Neural crest cell (in vitro differentiated cells): ENCODE results near the gene KBTBD2. TPM values are rescaled to one million over a fixed set of nuclear protein-coding genes. Genes with fewer than 3 reads are reported as not detected.
"Not testable (repeated sequence)": the region's sequence is repeated elsewhere in the genome, so short reads cannot be mapped to it uniquely, and the experiment has no call there.

Source experiments
- DNase-seq: peaks from one replicate; pipeline ENCODE4 v3.0.0; 2021; ENCODE audit warnings: low read depth, mixed read lengths, low spot score
- H3K27ac Mint-ChIP-seq: one replicate; pipeline ENCODE4 v1.8.0; 2021; ENCODE audit warnings: mild to moderate bottlenecking, mixed read lengths; ENCODE audit not compliant: unreplicated experiment
- H3K27me3 Mint-ChIP-seq: 2 replicates; pipeline ENCODE4 v1.8.0; 2021; ENCODE audit warnings: low read depth, mild to moderate bottlenecking, mixed read lengths
- H3K36me3 Mint-ChIP-seq: 2 replicates; pipeline ENCODE4 v1.8.0; 2021; ENCODE audit warnings: low read depth, mild to moderate bottlenecking, mixed read lengths
- H3K4me1 Mint-ChIP-seq: 2 replicates; pipeline ENCODE4 v1.8.0; 2021; ENCODE audit warnings: mixed read lengths
- H3K4me3 Mint-ChIP-seq: one replicate; pipeline ENCODE4 v1.8.0; 2021; ENCODE audit warnings: mild to moderate bottlenecking, mixed read lengths
- H3K9me3 Mint-ChIP-seq: 2 replicates; pipeline ENCODE4 v1.8.0; 2021; ENCODE audit warnings: mixed read lengths
- total RNA-seq: library from RNA; stranded (reverse); gene quantifications from 2 replicates; pipeline ENCODE4 v1.2.1, GENCODE V29; 2021
- TF ChIP-seq, protein P1 (sequence below): fragments of 200-600 bp; sonication (generic); conservative IDR thresholded peaks from 2 replicates; pipeline ENCODE4 v1.5.0; 2021; ENCODE audit warnings: antibody characterized with exemption, mild to moderate bottlenecking

KBTBD2 gene
- total RNA-seq, 1 donor from 2014 or later, result 40.9 TPM

DNA sequence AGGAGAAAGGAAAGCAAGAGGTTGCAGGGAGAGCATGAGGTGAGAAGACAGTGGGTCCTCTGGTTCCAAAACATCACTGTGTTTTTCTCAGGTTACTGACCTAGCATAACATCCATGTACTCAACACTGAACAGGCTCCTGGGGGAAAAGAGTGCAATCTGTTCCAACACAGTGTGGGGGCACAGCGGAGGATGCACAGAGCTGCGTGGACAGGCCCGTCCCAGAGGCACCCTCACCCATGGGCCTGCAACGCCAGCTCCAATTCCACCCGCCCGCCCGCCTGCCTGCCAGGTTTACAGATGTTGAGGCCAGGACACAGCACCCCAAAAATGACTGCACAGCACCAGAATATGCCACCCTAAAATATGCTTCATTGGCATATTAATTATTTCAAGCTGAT lies 38.8 kb upstream of the KBTBD2 start:
- TF ChIP-seq, protein P1, sequence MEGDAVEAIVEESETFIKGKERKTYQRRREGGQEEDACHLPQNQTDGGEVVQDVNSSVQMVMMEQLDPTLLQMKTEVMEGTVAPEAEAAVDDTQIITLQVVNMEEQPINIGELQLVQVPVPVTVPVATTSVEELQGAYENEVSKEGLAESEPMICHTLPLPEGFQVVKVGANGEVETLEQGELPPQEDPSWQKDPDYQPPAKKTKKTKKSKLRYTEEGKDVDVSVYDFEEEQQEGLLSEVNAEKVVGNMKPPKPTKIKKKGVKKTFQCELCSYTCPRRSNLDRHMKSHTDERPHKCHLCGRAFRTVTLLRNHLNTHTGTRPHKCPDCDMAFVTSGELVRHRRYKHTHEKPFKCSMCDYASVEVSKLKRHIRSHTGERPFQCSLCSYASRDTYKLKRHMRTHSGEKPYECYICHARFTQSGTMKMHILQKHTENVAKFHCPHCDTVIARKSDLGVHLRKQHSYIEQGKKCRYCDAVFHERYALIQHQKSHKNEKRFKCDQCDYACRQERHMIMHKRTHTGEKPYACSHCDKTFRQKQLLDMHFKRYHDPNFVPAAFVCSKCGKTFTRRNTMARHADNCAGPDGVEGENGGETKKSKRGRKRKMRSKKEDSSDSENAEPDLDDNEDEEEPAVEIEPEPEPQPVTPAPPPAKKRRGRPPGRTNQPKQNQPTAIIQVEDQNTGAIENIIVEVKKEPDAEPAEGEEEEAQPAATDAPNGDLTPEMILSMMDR, result no peak
- Mint-ChIP-seq H3K27ac (no peak overlapping the region), H3K4me3 (no peak overlapping the region), H3K4me1 (peaks cover 6% of the 10 kb centered on the region), H3K36me3 (peaks cover 27% of the 10 kb centered on the region), H3K27me3 (no peaks in the 10 kb centered on the region), H3K9me3 (no peaks in the 10 kb centered on the region)
- no peak for DNase-seq

DNA sequence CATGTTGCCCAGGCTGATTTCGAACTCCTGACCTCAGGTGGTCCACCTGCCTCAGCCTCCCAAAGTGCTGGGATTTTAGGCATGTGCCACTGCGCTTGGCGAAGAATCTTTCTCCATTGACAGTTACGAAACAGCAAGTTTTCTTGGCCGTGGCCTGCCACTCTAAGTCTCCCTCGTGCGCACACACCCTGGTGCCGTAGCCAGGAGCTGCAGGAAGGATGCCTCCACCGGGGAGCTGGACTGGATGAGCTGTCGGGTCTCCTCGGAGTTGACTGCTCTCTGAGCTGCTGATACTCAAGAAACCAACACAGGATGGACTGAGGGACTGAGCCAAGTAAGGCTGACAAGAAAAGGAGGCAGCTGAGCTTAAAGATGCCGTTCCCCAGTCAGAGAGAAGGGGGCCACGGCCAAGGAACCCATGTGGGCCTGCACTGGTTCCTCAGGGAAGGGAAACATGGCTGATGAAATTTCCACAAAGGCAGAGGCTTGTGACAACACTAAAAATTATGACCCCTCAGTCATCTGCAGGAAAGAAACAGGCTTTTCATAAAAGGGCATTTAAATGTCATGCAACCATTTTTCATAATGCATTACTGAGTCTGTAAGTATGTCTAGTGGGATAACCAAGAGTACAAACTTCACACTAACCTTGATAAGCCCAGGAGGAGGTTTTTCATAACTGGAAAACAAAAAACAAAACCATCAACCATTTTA lies 38.0 kb upstream of the KBTBD2 start:
- Mint-ChIP-seq H3K27ac (no peak overlapping the region), H3K4me3 (no peak overlapping the region), H3K27me3 (no peaks in the 10 kb centered on the region), H3K36me3 (peaks cover 33% of the 10 kb centered on the region), H3K4me1 (peaks cover 14% of the 10 kb centered on the region), H3K9me3 (no peaks in the 10 kb centered on the region)
- DNase-seq, result no peak
- TF ChIP-seq, protein P1, result no peak

DNA sequence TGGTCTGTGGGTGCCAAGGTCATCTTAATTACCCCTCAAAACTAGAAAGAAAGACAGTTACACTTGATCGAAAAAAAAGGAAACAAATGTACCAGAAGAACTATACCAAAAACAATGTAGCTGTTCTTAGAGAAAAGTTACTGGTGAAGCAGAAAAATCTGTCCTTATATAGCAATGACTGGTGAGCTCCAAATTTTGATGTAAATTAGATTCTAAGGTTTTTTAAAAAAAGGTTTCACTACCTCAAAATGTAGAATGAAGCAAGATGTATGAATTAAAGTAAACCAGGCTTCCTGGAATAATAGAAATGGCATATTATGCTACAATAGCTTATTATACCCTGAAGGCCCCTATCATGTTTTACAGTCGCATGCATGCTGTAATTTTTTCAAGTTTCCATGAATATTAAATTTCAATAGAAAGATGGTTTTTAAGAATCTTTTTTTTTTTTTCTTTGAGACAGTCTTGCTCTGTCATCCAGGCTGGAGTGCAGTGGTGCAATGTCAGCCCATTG lies 37.3 kb upstream of the KBTBD2 start:
- H3K9me3 Mint-ChIP-seq, result no peaks in the 10 kb centered on the region
- TF ChIP-seq, protein P1, result no peak
- DNase-seq, result no peak
- no peaks in the 10 kb centered on the region for H3K27me3 Mint-ChIP-seq
- H3K4me3 Mint-ChIP-seq, result no peak overlapping the region
- peaks cover 14% of the 10 kb centered on the region for H3K4me1 Mint-ChIP-seq
- H3K27ac Mint-ChIP-seq, result no peak overlapping the region
- H3K36me3 Mint-ChIP-seq, result peaks cover 32% of the 10 kb centered on the region

DNA sequence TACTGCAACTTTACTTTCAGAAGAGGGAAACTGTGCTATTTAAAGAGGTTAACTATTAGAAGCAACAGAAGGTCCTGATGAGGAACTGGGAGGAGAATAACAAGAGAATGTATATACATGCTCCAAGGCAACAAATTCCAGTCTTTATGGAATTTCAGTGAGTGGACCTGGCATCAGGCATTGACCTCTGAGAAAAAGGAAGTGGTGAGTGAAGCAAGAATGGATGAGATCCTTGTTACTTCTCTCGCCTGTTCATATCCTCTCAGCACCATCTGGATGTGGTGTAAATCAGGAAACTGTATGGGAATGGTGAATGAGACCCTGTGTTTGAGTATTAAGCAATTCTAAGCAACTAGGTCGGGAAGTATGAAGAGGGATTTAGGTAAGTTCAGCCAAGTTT lies 30.3 kb upstream of the KBTBD2 start:
- Mint-ChIP-seq H3K27ac (no peak overlapping the region), H3K36me3 (peaks cover 23% of the 10 kb centered on the region), H3K9me3 (no peaks in the 10 kb centered on the region), H3K4me1 (peaks cover 19% of the 10 kb centered on the region), H3K4me3 (no peak overlapping the region), H3K27me3 (no peaks in the 10 kb centered on the region)
- TF ChIP-seq, protein P1, result no peak
- no peak for DNase-seq

DNA sequence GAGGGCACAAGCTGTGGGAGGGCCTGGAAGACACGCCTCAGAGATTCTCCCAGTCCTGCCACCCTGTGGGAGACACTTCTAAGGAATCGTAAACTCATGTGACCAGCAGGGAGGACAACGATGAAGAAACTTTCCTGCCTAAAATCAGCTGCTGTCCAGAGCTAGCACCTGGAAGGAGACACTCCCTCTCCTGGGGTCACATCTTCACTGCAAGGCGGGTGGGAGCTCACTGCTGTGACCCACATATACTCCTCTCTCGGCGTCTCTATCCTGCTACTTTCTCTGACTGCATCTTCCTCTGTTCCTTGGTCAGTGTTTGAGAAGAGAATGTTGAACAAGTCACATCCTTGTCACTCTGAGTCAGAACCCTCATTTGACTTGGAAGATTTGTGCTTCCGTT lies 25.4 kb upstream of the KBTBD2 start:
- H3K4me3 Mint-ChIP-seq, H3K27me3 Mint-ChIP-seq, H3K27ac Mint-ChIP-seq, DNase-seq, H3K4me1 Mint-ChIP-seq, H3K9me3 Mint-ChIP-seq: not testable (repeated sequence)
- peaks cover 36% of the 10 kb centered on the region for H3K36me3 Mint-ChIP-seq

DNA sequence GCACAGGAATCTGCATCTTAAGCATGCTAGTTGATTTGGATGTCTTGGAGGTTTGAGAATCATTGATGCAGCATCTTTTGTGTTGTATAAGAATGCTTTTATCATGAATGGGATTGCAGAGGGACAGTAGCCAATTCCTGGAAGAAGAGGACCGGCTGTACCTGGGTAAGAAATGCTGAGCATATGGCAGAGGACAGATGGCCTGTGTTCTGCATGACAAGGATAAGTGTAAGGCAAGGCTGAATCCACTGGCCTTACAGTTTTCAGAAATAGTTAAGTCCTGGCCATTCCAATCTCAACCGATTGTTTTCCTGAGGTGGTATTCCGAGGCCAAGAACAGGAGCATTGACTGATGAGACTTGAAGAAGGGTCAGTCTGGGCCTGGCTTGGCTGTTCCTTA lies 24.4 kb upstream of the KBTBD2 start:
- Mint-ChIP-seq H3K27me3 (no peaks in the 10 kb centered on the region), H3K9me3 (no peaks in the 10 kb centered on the region), H3K4me1 (no peaks in the 10 kb centered on the region), H3K4me3 (no peak overlapping the region), H3K36me3 (peaks cover 34% of the 10 kb centered on the region), H3K27ac (no peak overlapping the region)
- TF ChIP-seq, protein P1, result no peak
- DNase-seq, result no peak
